SU-DHL-6 (cell line): ENCODE data around the gene BIN1.

Experiments used
- H2AFZ ChIP-seq: fragments of 200-600 bp; sonication (generic); 2 replicates; pipeline ENCODE4 v1.6.1; 2014; ENCODE audit warnings: low read depth, mild to moderate bottlenecking, moderate library complexity, mixed read lengths, antibody characterized with exemption, low read length; ENCODE audit not compliant: severe bottlenecking
- H3F3A ChIP-seq: fragments of 200-600 bp; shearing (Covaris generic); 2 replicates; pipeline ENCODE4 v1.6.0; 2016; ENCODE audit warnings: antibody characterized with exemption, mild to moderate bottlenecking; ENCODE audit not compliant: insufficient read depth
- H3K27ac ChIP-seq: fragments of 200-600 bp; sonication (generic); 2 replicates; pipeline ENCODE4 v1.5.1; 2016; ENCODE audit warnings: low read depth, mild to moderate bottlenecking, low read length, moderate library complexity, mixed read lengths
- H3K27me3 ChIP-seq: fragments of 200-600 bp; sonication (generic), shearing (Covaris generic); 2 replicates; pipeline ENCODE4 v1.6.0; 2014; ENCODE audit warnings: mild to moderate bottlenecking, low read length
- H3K36me3 ChIP-seq: fragments of 200-600 bp; sonication (generic); 2 replicates; pipeline ENCODE4 v1.6.1; 2014; ENCODE audit warnings: mild to moderate bottlenecking, low read length, mixed read lengths
- H3K4me2 ChIP-seq: fragments of 300-600, 200-600 bp; shearing (Covaris generic), sonication (generic); 2 replicates; pipeline ENCODE4 v1.6.0; 2014; ENCODE audit warnings: low read length, low read depth, mild to moderate bottlenecking; ENCODE audit not compliant: poor library complexity, severe bottlenecking
- H3K4me3 ChIP-seq: fragments of 200-600 bp; sonication (generic); 2 replicates; pipeline ENCODE4 v1.5.1; 2014; ENCODE audit warnings: antibody characterized with exemption, low read length, mild to moderate bottlenecking, mixed read lengths; ENCODE audit not compliant: insufficient read depth, poor library complexity, severe bottlenecking
- H3K79me2 ChIP-seq: fragments of 200-600 bp; sonication (generic); 2 replicates; pipeline ENCODE4 v1.6.1; 2014; ENCODE audit warnings: mild to moderate bottlenecking, low read length, moderate library complexity; ENCODE audit not compliant: insufficient read depth
- H3K9ac ChIP-seq: fragments of 200-600 bp; sonication (generic); 2 replicates; pipeline ENCODE4 v1.7.0; 2014; ENCODE audit warnings: mild to moderate bottlenecking, low read length
- H3K9me2 ChIP-seq: fragments of 200-600 bp; sonication (generic); replicated peaks from 2 replicates; pipeline ENCODE4 v1.6.1; 2014; ENCODE audit warnings: low read length; ENCODE audit not compliant: insufficient read depth
- H3K9me3 ChIP-seq: fragments of 200-600 bp; sonication (generic); 2 replicates; pipeline ENCODE4 v1.6.1; 2014; ENCODE audit warnings: low read length, mixed read lengths; ENCODE audit not compliant: insufficient read depth
- H4K20me1 ChIP-seq: fragments of 200-600 bp; sonication (generic); 2 replicates; pipeline ENCODE4 v1.6.1; 2014; ENCODE audit warnings: low read depth, mild to moderate bottlenecking, antibody characterized with exemption, low read length, moderate library complexity, mixed read lengths
- EZH2phosphoT487 ChIP-seq: fragments of 200-600 bp; sonication (generic), shearing (Covaris generic); conservative IDR thresholded peaks from 2 replicates; pipeline ENCODE4 v1.6.1; 2018; ENCODE audit warnings: mild to moderate bottlenecking, antibody characterized with exemption, low read length, moderate library complexity, mixed read lengths
- TF ChIP-seq, protein P1 (sequence below): fragments of 200-600 bp; sonication (generic); IDR thresholded peaks from one replicate; pipeline ENCODE4 v1.5.1; 2017; ENCODE audit warnings: antibody characterized with exemption, mild to moderate bottlenecking, low read length, moderate library complexity; ENCODE audit not compliant: insufficient read depth, poor library complexity, severe bottlenecking

The BIN1 gene

GRCh38 chr2:127140538-127140937, 33.6 kb upstream of the BIN1 start:
- H3K9me2 ChIP-seq = no peaks in the 10 kb centered on the region
- H3K36me3 ChIP-seq = no peaks in the 10 kb centered on the region
- no peak overlapping the region for H3K9ac ChIP-seq
- 0 out of 2 replicates have a peak, but pooled peaks cover 5% of the 10 kb centered on the region for H3K9me3 ChIP-seq
- H2AFZ ChIP-seq = no peak overlapping the region
- H3K27me3 ChIP-seq = no peaks in the 10 kb centered on the region
- H4K20me1 ChIP-seq = no peaks in the 10 kb centered on the region
- H3K79me2 ChIP-seq = no peaks in the 10 kb centered on the region
- TF ChIP-seq, protein P1, sequence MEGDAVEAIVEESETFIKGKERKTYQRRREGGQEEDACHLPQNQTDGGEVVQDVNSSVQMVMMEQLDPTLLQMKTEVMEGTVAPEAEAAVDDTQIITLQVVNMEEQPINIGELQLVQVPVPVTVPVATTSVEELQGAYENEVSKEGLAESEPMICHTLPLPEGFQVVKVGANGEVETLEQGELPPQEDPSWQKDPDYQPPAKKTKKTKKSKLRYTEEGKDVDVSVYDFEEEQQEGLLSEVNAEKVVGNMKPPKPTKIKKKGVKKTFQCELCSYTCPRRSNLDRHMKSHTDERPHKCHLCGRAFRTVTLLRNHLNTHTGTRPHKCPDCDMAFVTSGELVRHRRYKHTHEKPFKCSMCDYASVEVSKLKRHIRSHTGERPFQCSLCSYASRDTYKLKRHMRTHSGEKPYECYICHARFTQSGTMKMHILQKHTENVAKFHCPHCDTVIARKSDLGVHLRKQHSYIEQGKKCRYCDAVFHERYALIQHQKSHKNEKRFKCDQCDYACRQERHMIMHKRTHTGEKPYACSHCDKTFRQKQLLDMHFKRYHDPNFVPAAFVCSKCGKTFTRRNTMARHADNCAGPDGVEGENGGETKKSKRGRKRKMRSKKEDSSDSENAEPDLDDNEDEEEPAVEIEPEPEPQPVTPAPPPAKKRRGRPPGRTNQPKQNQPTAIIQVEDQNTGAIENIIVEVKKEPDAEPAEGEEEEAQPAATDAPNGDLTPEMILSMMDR = no peak
- TF ChIP-seq EZH2phosphoT487 = no peak
- H3K4me2 ChIP-seq = no peak overlapping the region
- no peak overlapping the region for H3K27ac ChIP-seq
- no peak overlapping the region for H3K4me3 ChIP-seq
- no peaks in the 10 kb centered on the region for H3F3A ChIP-seq

- Histone ChIP-seq H3K79me2 (no peaks in the 10 kb centered on the region), H3K4me2 (no peak overlapping the region), H3K4me3 (no peak overlapping the region), H3K36me3 (no peaks in the 10 kb centered on the region), H4K20me1 (no peaks in the 10 kb centered on the region), H3K27me3 (no peaks in the 10 kb centered on the region), H3K9me2 (no peaks in the 10 kb centered on the region), H2AFZ (no peak overlapping the region), H3F3A (no peaks in the 10 kb centered on the region), H3K27ac (no peak overlapping the region), H3K9ac (no peak overlapping the region), H3K9me3 (0 out of 2 replicates have a peak, but pooled peaks cover 5% of the 10 kb centered on the region)
- TF ChIP-seq, protein P1 = no peak
- TF ChIP-seq EZH2phosphoT487 = no peak
These were observed 32.8 kb upstream of the BIN1 start for GRCh38 chr2:127139766-127140165.

DNA sequence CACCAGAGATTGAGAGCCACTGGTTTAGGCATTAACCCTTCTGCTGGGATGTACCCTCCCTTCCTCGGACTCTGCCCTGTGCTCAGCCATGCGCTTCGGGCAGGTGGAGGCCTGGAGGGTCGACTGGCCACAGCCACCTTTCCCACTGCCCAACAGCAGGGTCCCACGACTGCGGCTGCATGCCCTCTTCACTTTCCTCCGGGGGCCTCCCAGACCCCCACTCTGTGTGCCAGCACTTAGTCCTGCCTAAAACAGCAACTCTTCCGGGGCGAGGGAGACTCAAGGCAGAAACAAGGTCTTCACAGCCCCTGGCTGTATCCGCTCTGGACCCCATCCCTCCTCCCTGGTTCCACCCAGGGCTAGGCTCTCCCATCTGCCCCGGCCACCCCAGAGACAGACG, 31.3 kb upstream of the BIN1 start:
- H3K27ac ChIP-seq = no peak overlapping the region
- H3K27me3 ChIP-seq = no peaks in the 10 kb centered on the region

More for the DNA sequence above, 31.3 kb upstream of the BIN1 start:
- Histone ChIP-seq H3K4me3 (no peak overlapping the region), H3K9me2 (no peaks in the 10 kb centered on the region), H3K79me2 (no peaks in the 10 kb centered on the region), H3K36me3 (no peaks in the 10 kb centered on the region), H3K4me2 (no peak overlapping the region), H4K20me1 (no peaks in the 10 kb centered on the region), H3K9ac (no peak overlapping the region), H3F3A (no peaks in the 10 kb centered on the region), H2AFZ (no peak overlapping the region), H3K9me3 (0 out of 2 replicates have a peak, but pooled peaks cover 5% of the 10 kb centered on the region)
- TF ChIP-seq, protein P1 = no peak
- no peak for TF ChIP-seq EZH2phosphoT487
